Calu3 (cell line): ENCODE measurements around the gene WWOX. TPM values are rescaled to one million over a fixed set of nuclear protein-coding genes. Genes with fewer than 3 reads are reported as not detected.

Experiments used
- BruUV-seq: library from RNA; stranded (reverse); fragments of 400-500 nt; replicated peaks from 2 replicates; lab custom pipeline; 2021; lab: Mats Ljungman, UMichigan
- CTCF ChIA-PET: fragments of 300-600 bp; sonication (Branson Sonifier 250); formaldehyde crosslinking; loops from one replicate; lab custom pipeline; 2022; ENCODE audit warnings: antibody characterized with exemption; lab: Charles Lee
- DNase-seq: peaks from one replicate; pipeline ENCODE4 v3.0.0; 2022
- H3K27ac Mint-ChIP-seq: one replicate; pipeline ENCODE4 v1.8.0; 2022; ENCODE audit warnings: mixed read lengths; ENCODE audit not compliant: unreplicated experiment
- H3K27me3 Mint-ChIP-seq: one replicate; pipeline ENCODE4 v1.8.0; 2022; ENCODE audit warnings: mixed read lengths; ENCODE audit not compliant: unreplicated experiment
- H3K36me3 Mint-ChIP-seq: one replicate; pipeline ENCODE4 v1.8.0; 2022; ENCODE audit warnings: mild to moderate bottlenecking, moderate library complexity, mixed read lengths; ENCODE audit not compliant: insufficient read depth, unreplicated experiment
- H3K4me1 Mint-ChIP-seq: one replicate; pipeline ENCODE4 v1.8.0; 2022; ENCODE audit warnings: mild to moderate bottlenecking, low read depth, mixed read lengths; ENCODE audit not compliant: unreplicated experiment
- H3K4me3 Mint-ChIP-seq: one replicate; pipeline ENCODE4 v1.8.0; 2022; ENCODE audit warnings: mild to moderate bottlenecking, low read depth, moderate library complexity, mixed read lengths; ENCODE audit not compliant: unreplicated experiment
- H3K9me3 Mint-ChIP-seq: one replicate; pipeline ENCODE4 v1.8.0; 2022; ENCODE audit warnings: low read depth, mixed read lengths; ENCODE audit not compliant: unreplicated experiment
- intact Hi-C: fragments of 100-400 bp; cut with micrococcal nuclease; formaldehyde crosslinking; loops from one replicate; pipeline ENCODE4 v1.10.0; 2022; ENCODE audit not compliant: unreplicated experiment
- total RNA-seq: library from RNA; stranded (reverse); gene quantifications from 2 replicates; pipeline ENCODE4 v1.2.3, GENCODE V29; 2022
- TF ChIP-seq, protein P1 (sequence below): fragments of 200-600 bp; IDR thresholded peaks from one replicate; pipeline ENCODE4 v1.8.0; 2022; ENCODE audit warnings: antibody characterized with exemption; ENCODE audit not compliant: unreplicated experiment

WWOX gene
- total RNA-seq, 1 experiment from 2014 or later: 33.5 TPM

DNA sequence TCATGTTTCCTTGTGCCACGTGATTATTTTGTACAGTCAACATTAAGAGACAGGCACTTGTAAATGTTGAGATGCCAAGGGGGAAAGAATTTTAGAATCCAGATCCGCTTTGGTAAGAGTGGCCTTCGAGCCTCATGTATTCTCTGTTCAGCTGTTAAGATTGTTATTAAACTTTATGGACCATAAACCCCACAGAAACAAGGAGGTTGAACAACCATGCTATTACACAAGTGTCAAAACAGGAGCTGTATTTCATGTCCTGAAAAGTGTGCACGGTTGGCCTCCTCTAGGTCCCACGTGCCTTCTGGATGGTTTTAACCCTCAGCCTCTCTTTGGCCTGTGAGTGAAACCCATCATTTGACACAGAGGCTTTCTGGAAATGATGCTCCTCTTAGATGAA, 809.8 kb downstream of the WWOX start:
- intact Hi-C loops: no loop called here
- no peak overlapping the region for H3K4me3 Mint-ChIP-seq
- CTCF ChIA-PET: no interaction called here
- peaks cover 17% of the 10 kb centered on the region for H3K9me3 Mint-ChIP-seq
- no peak for DNase-seq
- TF ChIP-seq, protein P1, sequence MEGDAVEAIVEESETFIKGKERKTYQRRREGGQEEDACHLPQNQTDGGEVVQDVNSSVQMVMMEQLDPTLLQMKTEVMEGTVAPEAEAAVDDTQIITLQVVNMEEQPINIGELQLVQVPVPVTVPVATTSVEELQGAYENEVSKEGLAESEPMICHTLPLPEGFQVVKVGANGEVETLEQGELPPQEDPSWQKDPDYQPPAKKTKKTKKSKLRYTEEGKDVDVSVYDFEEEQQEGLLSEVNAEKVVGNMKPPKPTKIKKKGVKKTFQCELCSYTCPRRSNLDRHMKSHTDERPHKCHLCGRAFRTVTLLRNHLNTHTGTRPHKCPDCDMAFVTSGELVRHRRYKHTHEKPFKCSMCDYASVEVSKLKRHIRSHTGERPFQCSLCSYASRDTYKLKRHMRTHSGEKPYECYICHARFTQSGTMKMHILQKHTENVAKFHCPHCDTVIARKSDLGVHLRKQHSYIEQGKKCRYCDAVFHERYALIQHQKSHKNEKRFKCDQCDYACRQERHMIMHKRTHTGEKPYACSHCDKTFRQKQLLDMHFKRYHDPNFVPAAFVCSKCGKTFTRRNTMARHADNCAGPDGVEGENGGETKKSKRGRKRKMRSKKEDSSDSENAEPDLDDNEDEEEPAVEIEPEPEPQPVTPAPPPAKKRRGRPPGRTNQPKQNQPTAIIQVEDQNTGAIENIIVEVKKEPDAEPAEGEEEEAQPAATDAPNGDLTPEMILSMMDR: no peak
- no TSS peak for BruUV-seq
- H3K4me1 Mint-ChIP-seq: no peaks in the 10 kb centered on the region
- no peak overlapping the region for H3K27ac Mint-ChIP-seq
- no peaks in the 10 kb centered on the region for H3K27me3 Mint-ChIP-seq
- no peaks in the 10 kb centered on the region for H3K36me3 Mint-ChIP-seq

DNA sequence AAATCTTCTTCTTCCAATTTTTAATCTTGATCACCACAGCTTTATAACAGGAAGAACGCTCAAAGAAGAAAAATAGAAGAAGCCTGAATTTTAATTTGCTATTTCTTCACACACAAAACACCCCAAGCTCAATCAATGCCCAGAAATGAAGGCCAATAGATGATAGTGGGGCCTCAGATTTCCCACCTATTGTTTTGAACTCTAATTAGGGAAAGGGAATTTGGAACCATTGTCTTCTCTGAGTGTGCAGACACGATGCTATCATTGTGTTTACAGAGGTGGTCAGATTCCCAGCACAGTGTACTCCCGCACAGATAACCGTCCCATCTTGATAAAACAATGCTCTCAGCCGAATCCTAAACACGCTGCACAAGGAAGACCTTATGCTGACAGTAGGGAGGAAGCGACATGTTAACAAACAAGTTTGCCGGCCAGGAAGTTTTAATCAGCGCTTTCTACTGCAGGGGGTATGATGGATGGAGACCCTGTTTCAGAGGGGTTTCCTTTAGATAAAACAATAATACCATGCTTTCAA, 816.4 kb downstream of the WWOX start:
- H3K4me3 Mint-ChIP-seq: no peak overlapping the region

DNA sequence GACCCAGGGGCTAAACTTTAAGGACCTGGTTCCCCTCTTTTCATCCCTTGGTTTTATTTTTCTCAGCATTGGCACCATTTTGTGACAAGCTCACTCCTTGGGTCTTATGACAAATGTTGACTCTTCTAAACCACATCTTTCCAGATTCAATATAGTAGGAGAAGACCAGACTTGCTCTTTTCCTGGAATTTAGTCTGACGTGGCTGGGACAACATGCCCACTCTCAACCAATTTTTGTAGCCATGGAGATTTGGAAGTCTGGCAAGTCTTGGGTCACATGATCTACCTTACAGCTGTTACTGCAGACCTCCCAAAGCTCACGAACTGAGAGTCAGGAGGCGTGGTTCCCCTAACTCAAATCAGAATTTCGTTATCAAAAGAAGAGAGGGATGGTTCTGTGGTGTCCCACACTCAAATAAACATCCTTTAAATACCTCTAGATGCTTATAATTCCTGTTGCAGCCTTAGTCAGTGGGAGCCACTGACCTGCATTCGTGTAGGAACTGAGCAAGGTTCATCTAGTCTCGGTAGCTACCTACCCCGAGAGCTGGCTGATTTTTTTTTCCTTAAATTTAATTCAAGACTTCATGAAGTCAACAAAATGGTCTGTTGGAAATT, 817.6 kb downstream of the WWOX start:
- H3K4me1 Mint-ChIP-seq: no peaks in the 10 kb centered on the region
- H3K9me3 Mint-ChIP-seq: peaks cover 19% of the 10 kb centered on the region
- H3K27me3 Mint-ChIP-seq: no peaks in the 10 kb centered on the region
- no peak for DNase-seq
- no peaks in the 10 kb centered on the region for H3K36me3 Mint-ChIP-seq
- BruUV-seq: no TSS peak
- H3K27ac Mint-ChIP-seq: no peak overlapping the region
- CTCF ChIA-PET: no interaction called here
- intact Hi-C loops: no loop called here
- TF ChIP-seq, protein P1: no peak
- H3K4me3 Mint-ChIP-seq: no peak overlapping the region

More for the DNA sequence above, 816.4 kb downstream of the WWOX start:
- intact Hi-C loops: no loop called here
- CTCF ChIA-PET: no interaction called here
- H3K36me3 Mint-ChIP-seq: no peaks in the 10 kb centered on the region
- no TSS peak for BruUV-seq
- no peak for DNase-seq
- H3K27me3 Mint-ChIP-seq: no peaks in the 10 kb centered on the region
- peaks cover 19% of the 10 kb centered on the region for H3K9me3 Mint-ChIP-seq
- no peaks in the 10 kb centered on the region for H3K4me1 Mint-ChIP-seq
- TF ChIP-seq, protein P1: no peak
- H3K27ac Mint-ChIP-seq: no peak overlapping the region

DNA sequence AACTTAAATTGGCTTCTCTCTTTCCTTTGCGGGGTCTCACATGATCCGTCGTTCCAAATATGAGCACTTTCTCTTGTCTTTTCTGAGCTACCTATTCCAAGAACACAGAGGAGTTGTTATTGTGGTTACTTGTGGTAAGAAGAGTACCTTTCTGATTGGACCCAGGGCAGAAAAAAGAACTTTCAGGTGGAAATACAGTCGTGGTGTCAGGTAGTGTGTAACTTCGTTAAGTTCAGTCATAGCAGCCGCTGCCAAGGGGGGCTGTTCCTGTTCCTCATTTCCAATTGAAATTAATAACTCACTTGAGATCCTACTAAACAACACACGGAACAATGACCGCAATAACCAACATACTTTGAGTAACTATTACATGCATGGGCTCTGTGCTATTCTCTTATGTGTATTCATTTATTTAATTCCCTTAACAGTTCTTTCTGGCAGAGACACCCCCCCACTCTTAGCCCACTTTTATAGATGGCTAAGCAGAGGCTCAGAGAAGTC, 819.4 kb downstream of the WWOX start:
- CTCF ChIA-PET: no interaction called here
- H3K9me3 Mint-ChIP-seq: peaks cover 18% of the 10 kb centered on the region
- no peaks in the 10 kb centered on the region for H3K27me3 Mint-ChIP-seq
- no peaks in the 10 kb centered on the region for H3K4me1 Mint-ChIP-seq
- H3K4me3 Mint-ChIP-seq: no peak overlapping the region
- no TSS peak for BruUV-seq
- TF ChIP-seq, protein P1: no peak
- no peak overlapping the region for H3K27ac Mint-ChIP-seq
- no peaks in the 10 kb centered on the region for H3K36me3 Mint-ChIP-seq
- intact Hi-C loops: no loop called here
- DNase-seq: no peak
